Esophagus muscularis mucosa (tissue), 4 donors: ENCODE data around the gene ADORA2B. TPM values are rescaled to one million over a fixed set of nuclear protein-coding genes. Genes with fewer than 3 reads are reported as not detected.

Source experiments
- DNase-seq: peaks from one replicate; pipeline ENCODE4 v3.0.0-alpha.2; 2017; ENCODE audit errors: extremely low spot score
- H3K27ac ChIP-seq, 4 donors: fragments of 200-600 bp; sonication (generic); replicated peaks in 1 of 4; 1 replicate in 3 of 4; 2 replicates in 1 of 4; pipeline ENCODE4 v1.5.1; 2016 to 2019; ENCODE audit warnings: mild to moderate bottlenecking in 1 of 4
- H3K27me3 ChIP-seq, 4 donors: fragments of 200-600 bp; sonication (generic); one replicate each; pipeline versions ENCODE4 v1.5.1 to v1.6.0; 2016 to 2019
- H3K36me3 ChIP-seq, 4 donors: fragments of 200-600 bp; sonication (generic); one replicate each; pipeline ENCODE4 v1.5.1; 2016 to 2019
- H3K4me1 ChIP-seq, 4 donors: fragments of 200-600 bp; sonication (generic); one replicate each; pipeline ENCODE4 v1.5.1; 2016 to 2019
- H3K4me3 ChIP-seq, 4 donors: fragments of 200-600 bp; sonication (generic); 1 replicate in 2 of 4; 2 replicates in 2 of 4; pipeline ENCODE4 v1.5.1; 2016 to 2019; ENCODE audit warnings: mild to moderate bottlenecking in 4 of 4, moderate library complexity in 1 of 4
- H3K9me3 ChIP-seq, 4 donors: fragments of 200-600 bp; sonication (generic); 1 replicate in 3 of 4; 2 replicates in 1 of 4; pipeline ENCODE4 v1.5.1; 2016 to 2019
- EP300 ChIP-seq: sonication (generic); formaldehyde crosslinking; IDR thresholded peaks from one replicate; pipeline ENCODE4 v1.6.1; 2017; ENCODE audit warnings: antibody characterized with exemption
- POLR2A ChIP-seq: fragments of 450-650 bp; IDR thresholded peaks from one replicate; pipeline ENCODE4 v1.6.1; 2017; ENCODE audit warnings: antibody characterized with exemption, moderate library complexity, mild to moderate bottlenecking, low read depth
- POLR2AphosphoS5 ChIP-seq, 2 donors: sonication (generic); formaldehyde crosslinking; IDR thresholded peaks; one replicate each; pipeline ENCODE4 v1.6.1; 2017; ENCODE audit warnings: antibody characterized with exemption in 2 of 2
- WGBS: methylation state at CpG from one replicate; pipeline ENCODE4 v1.1.5; 2018; 5-methylcytosine and 5-hydroxymethylcytosine counted together
- intact Hi-C: fragments of 100-400 bp; cut with DNase I; formaldehyde crosslinking; loops from one replicate; pipeline ENCODE4 v1.15.1; 2023
- total RNA-seq, 4 donors: library from RNA; depleted of rRNA; stranded (reverse); fragments of >200 nt; gene quantifications; one replicate each; pipeline versions ENCODE4 v1.1.0 to v1.2.1, GENCODE V29; 2016
- TF ChIP-seq, protein P1 (sequence below), 3 experiments: fragments of 200-600 bp in 2 of 3; fragments of 450-650 bp in 1 of 3; sonication (generic) in 2 of 3; IDR thresholded peaks; one replicate each; pipeline ENCODE4 v1.5.1; 2017 to 2019; ENCODE audit warnings: antibody characterized with exemption in 3 of 3, mild to moderate bottlenecking in 2 of 3, moderate library complexity in 1 of 3

Gene ADORA2B
- total RNA-seq, 4 donors from 2014 or later, result 0.26 to 0.75 (median 0.37) TPM

DNA sequence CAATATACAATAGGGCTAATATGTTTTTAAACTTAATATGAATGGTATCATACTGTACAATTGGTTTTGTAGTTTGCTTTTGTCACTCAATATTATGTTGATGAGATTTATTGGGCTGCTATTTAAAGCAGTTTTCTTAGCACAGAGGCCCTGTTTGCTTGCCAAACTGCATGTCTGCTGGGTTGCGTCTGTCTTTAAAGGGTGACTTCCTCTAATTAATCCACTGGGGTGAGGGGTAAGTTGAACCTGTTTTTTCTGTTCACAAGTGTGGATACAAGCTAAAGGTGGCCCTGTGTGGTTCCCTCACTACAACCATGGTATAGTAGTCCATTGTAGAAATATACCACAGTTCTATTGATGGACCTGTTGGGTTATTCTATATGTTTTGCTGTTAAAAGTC lies 74.4 kb downstream of the ADORA2B start:
- Histone ChIP-seq H3K9me3 (no peaks in the 10 kb centered on the region), H3K27ac (no peak overlapping the region), H3K4me1 (peaks cover 2 to 13% (median 5%) of the 10 kb centered on the region in 4 donors), H3K27me3 (no peaks in the 10 kb centered on the region), H3K4me3 (no peak overlapping the region), H3K36me3 (peaks cover 0 to 62% (median 31%) of the 10 kb centered on the region in 4 donors)
- no peak for DNase-seq
- 60% methylated on average over 1 of the region's 1 CpG for WGBS
- no peak for TF ChIP-seq POLR2AphosphoS5 (IDR thresholded peaks at IDR 0.05)
- TF ChIP-seq POLR2A, result no peak
- no peak for TF ChIP-seq EP300
- TF ChIP-seq, protein P1, sequence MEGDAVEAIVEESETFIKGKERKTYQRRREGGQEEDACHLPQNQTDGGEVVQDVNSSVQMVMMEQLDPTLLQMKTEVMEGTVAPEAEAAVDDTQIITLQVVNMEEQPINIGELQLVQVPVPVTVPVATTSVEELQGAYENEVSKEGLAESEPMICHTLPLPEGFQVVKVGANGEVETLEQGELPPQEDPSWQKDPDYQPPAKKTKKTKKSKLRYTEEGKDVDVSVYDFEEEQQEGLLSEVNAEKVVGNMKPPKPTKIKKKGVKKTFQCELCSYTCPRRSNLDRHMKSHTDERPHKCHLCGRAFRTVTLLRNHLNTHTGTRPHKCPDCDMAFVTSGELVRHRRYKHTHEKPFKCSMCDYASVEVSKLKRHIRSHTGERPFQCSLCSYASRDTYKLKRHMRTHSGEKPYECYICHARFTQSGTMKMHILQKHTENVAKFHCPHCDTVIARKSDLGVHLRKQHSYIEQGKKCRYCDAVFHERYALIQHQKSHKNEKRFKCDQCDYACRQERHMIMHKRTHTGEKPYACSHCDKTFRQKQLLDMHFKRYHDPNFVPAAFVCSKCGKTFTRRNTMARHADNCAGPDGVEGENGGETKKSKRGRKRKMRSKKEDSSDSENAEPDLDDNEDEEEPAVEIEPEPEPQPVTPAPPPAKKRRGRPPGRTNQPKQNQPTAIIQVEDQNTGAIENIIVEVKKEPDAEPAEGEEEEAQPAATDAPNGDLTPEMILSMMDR (IDR thresholded peaks at IDR 0.05), result no peak
- intact Hi-C loops, result no loop called here

DNA sequence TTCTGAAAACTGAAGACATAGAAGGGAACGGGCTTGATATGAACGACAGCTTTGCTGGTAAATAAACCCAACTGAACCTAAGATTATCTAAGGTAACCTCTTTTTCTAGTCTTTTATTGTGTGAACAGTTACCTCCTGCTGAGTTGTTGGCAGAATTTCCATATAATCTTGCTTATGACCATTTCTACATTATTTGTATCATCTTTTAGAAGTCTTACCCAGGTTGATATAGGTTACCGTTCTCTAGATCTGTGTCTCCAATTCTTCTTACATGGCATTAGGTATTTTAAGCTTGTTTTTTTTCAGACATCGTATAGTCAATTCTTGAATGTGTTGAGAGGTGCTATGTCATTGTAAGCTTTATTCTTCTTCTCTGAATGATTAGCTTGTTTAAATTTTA lies 79.0 kb downstream of the ADORA2B start:
- H3K9me3 ChIP-seq, result no peaks in the 10 kb centered on the region
- intact Hi-C loops, result no loop called here
- H3K27ac ChIP-seq, result no peak overlapping the region
- no peaks in the 10 kb centered on the region for H3K27me3 ChIP-seq
- WGBS, result 71% methylated on average over 4 of the region's 4 CpGs
- H3K4me1 ChIP-seq, result peaks cover 5 to 19% (median 13%) of the 10 kb centered on the region in 4 donors
- H3K4me3 ChIP-seq, result no peak overlapping the region
- DNase-seq, result no peak
- TF ChIP-seq POLR2AphosphoS5 (IDR thresholded peaks at IDR 0.05), result no peak
- TF ChIP-seq, protein P1 (IDR thresholded peaks at IDR 0.05), result no peak
- no peak for TF ChIP-seq EP300
- no peak for TF ChIP-seq POLR2A
- H3K36me3 ChIP-seq, result peaks cover 23 to 79% (median 60%) of the 10 kb centered on the region in 4 donors

DNA sequence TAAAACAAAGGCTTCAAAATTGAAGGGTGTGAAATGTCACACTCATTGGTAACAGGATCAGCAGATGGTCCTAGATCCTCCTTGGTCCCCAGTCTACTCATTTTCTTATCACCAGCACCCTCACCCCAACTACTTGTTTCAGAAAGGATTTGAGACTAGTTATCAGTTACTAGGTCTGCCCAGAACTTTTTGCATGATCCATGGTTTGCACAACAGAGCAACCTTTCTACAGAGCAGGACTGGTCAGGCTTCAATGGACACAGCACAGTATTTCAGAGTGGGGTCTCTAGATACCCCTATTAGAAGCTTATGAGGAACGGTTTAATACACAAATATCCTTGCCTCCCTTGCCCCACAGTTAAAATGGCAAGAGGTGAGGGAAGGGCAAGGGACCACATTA lies 80.3 kb downstream of the ADORA2B start:
- WGBS, result 96% methylated on average over 1 of the region's 1 CpG
- no peak for DNase-seq
- H3K4me1 ChIP-seq, result peaks cover 5 to 14% (median 11%) of the 10 kb centered on the region in 4 donors
- H3K9me3 ChIP-seq, result no peaks in the 10 kb centered on the region
- H3K27me3 ChIP-seq, result no peaks in the 10 kb centered on the region
- no peak for TF ChIP-seq POLR2AphosphoS5 (IDR thresholded peaks at IDR 0.05)
- no peak for TF ChIP-seq POLR2A
- TF ChIP-seq, protein P1 (IDR thresholded peaks at IDR 0.05), result no peak
- TF ChIP-seq EP300, result no peak
- H3K4me3 ChIP-seq, result no peak overlapping the region
- H3K36me3 ChIP-seq, result peaks cover 31 to 85% (median 65%) of the 10 kb centered on the region in 4 donors
- no peak overlapping the region for H3K27ac ChIP-seq
- intact Hi-C loops, result no loop called here

Other genes starting within 250 kb of the ADORA2B start
- gene ZNF286A, start 245.4 kb upstream of the ADORA2B start, total RNA-seq, result 10 to 100 TPM; 15.2 to 20.4 (median 18.9) TPM
- under 1 TPM in 1 of 4 donors, not detected in 3; 0.23 TPM for gene TBC1D26, start 212.8 kb upstream of the ADORA2B start, total RNA-seq
- gene ZSWIM7, start 54.6 kb downstream of the ADORA2B start, total RNA-seq, result 10 to 100 TPM; 16.2 to 22.7 (median 17.5) TPM
- gene TTC19, start 54.7 kb downstream of the ADORA2B start, total RNA-seq, result 10 to 100 TPM; 40.9 to 56.4 (median 50.5) TPM